Keratinocyte (primary cell): ENCODE data around the gene TTC39B. TPM values are rescaled to one million over a fixed set of nuclear protein-coding genes. Genes with fewer than 3 reads are reported as not detected.

Experiments
- DNase-seq: peaks from one replicate; pipeline ENCODE4 v3.0.0-alpha.2; 2011; ENCODE audit warnings: low read depth, missing footprints, low spot score
- FAIRE-seq: peaks from 2 replicates; lab custom pipeline; 2011; peaks lifted over from hg19 to GRCh38; lab: Jason Lieb, UNC
- H2AFZ ChIP-seq: 2 replicates; pipeline ENCODE4 v1.6.0; 2012; ENCODE audit warnings: low read length, control low read depth, inconsistent platforms; ENCODE audit not compliant: control insufficient read depth
- H3K27ac ChIP-seq: 2 replicates; pipeline ENCODE4 v1.5.1; 2011; ENCODE audit warnings: low read length; ENCODE audit not compliant: control insufficient read depth, insufficient read depth
- H3K27me3 ChIP-seq: 3 replicates; pipeline ENCODE4 v1.6.0; 2011; ENCODE audit warnings: low read length; ENCODE audit not compliant: control insufficient read depth, insufficient read depth; ENCODE audit errors: extremely low read depth
- H3K36me3 ChIP-seq, 2 experiments: 2 replicates in 1 of 2; 3 replicates in 1 of 2; pipeline ENCODE4 v1.5.1; 2011; ENCODE audit warnings: low read length in 2 of 2, mild to moderate bottlenecking in 1 of 2; ENCODE audit not compliant: control insufficient read depth in 2 of 2, insufficient read depth in 2 of 2; ENCODE audit errors: extremely low read depth in 1 of 2
- H3K4me1 ChIP-seq: 3 replicates; pipeline ENCODE4 v1.5.1; 2011; ENCODE audit warnings: low read length; ENCODE audit not compliant: control insufficient read depth, insufficient read depth; ENCODE audit errors: extremely low read depth
- H3K4me2 ChIP-seq: 3 replicates; pipeline ENCODE4 v1.6.0; 2011; ENCODE audit warnings: low read depth, low read length; ENCODE audit not compliant: control insufficient read depth, insufficient read depth; ENCODE audit errors: extremely low read depth
- H3K4me3 ChIP-seq, 3 experiments: fragments of 200-600 bp in 1 of 3; sonication (generic) in 1 of 3; 2 replicates in 2 of 3; 3 replicates in 1 of 3; pipeline ENCODE4 v1.5.1; 2011 to 2016; ENCODE audit warnings: low read length in 3 of 3, mild to moderate bottlenecking in 3 of 3, control low read depth in 2 of 3, inconsistent platforms in 1 of 3, low read depth in 1 of 3, mixed read lengths in 1 of 3, mixed run types in 1 of 3, moderate library complexity in 1 of 3; ENCODE audit not compliant: control insufficient read depth in 2 of 3, insufficient read depth in 2 of 3; ENCODE audit errors: extremely low read depth in 1 of 3
- H3K79me2 ChIP-seq: 2 replicates; pipeline ENCODE4 v1.6.0; 2012; ENCODE audit warnings: low read length; ENCODE audit not compliant: control insufficient read depth, insufficient read depth
- H3K9ac ChIP-seq: 3 replicates; pipeline ENCODE4 v1.6.0; 2011; ENCODE audit warnings: low read length; ENCODE audit not compliant: control insufficient read depth, insufficient read depth; ENCODE audit errors: extremely low read depth
- H3K9me1 ChIP-seq: 3 replicates; pipeline ENCODE4 v1.6.0; 2011; ENCODE audit warnings: low read length; ENCODE audit not compliant: control insufficient read depth, insufficient read depth; ENCODE audit errors: extremely low read depth
- H3K9me3 ChIP-seq: 2 replicates; pipeline ENCODE4 v1.5.1; 2012; ENCODE audit warnings: low read depth, low read length; ENCODE audit not compliant: control insufficient read depth
- H4K20me1 ChIP-seq: 3 replicates; pipeline ENCODE4 v1.6.0; 2011; ENCODE audit warnings: low read length; ENCODE audit not compliant: control insufficient read depth, insufficient read depth; ENCODE audit errors: extremely low read depth
- EZH2 ChIP-seq: IDR thresholded peaks from one replicate; pipeline ENCODE4 v1.6.1; 2012; ENCODE audit warnings: inconsistent platforms, mild to moderate bottlenecking, low read length, moderate library complexity
- dilution Hi-C: fragments of 300-500 bp; cut with MboI; formaldehyde crosslinking; loops from one replicate; pipeline ENCODE4 v1.7.0; 2020; ENCODE audit warnings: low sequenced_read_pairs; ENCODE audit not compliant: extremely low pct_ligation_motif_present
- polyA plus RNA-seq, 5 experiments: library from polyadenylated mRNA; depleted of rRNA in 3 of 5; stranded (reverse) in 3 of 5; stranded (forward) in 1 of 5; unstranded in 1 of 5; fragments of >200 nt; gene quantifications; 1 replicate in 1 of 5; 2 replicates in 3 of 5; 3 replicates in 1 of 5; pipeline versions ENCODE4 v1.2.1 to v1.2.3, GENCODE V29; 2011 to 2012; ENCODE audit warnings: missing spikeins in 2 of 5, low read depth in 1 of 5, low replicate concordance in 1 of 5
- TF ChIP-seq, protein P1 (sequence below), 3 experiments: IDR thresholded peaks in 1 of 3; conservative IDR thresholded peaks in 1 of 3; optimal IDR thresholded peaks in 1 of 3; 2 replicates in 2 of 3; 3 replicates in 1 of 3; pipeline versions ENCODE3 to v1.5.1; 2011; ENCODE audit warnings: low read length in 3 of 3, mild to moderate bottlenecking in 3 of 3, moderate library complexity in 2 of 3, control low read depth in 1 of 3, inconsistent platforms in 1 of 3; ENCODE audit not compliant: insufficient read depth in 2 of 3; ENCODE audit errors: extremely low read depth in 1 of 3

Gene TTC39B
- polyA plus RNA-seq, 1 donor (not counting 4 experiments of a cell fraction or from before 2014, with no cell fraction given) = 9.7 TPM

DNA sequence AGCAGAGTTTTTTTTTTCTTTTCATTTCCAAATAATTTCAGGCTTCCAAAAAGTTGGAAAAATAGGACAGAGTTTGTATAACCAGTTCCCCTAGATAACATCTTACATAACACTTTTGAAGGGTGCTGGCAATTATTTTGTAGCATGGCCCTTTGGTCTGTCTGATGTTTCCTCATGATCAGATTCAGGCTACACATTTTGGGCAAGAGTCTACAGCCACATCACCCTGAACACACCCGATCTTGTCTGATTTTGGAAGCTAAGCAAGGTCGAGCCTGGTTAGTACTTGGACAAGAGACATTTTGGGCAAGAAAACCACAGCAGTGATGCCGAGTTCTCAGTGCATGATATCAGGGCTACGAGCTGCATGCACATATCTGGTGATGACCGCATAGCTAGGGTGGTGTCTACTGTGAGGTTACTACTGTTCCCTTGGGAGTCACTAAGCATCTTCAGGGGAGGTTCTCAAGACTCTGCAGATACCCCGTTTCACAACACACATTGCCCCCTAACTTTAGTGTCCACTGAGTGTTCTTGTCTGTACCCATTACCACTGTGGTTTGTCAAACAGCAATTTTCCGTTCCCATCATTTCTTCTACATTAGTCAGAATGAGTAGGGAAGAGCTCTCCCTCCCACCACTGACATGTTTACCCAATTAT lies 86.2 kb downstream of the TTC39B start:
- Histone ChIP-seq H3K79me2 (no peaks in the 10 kb centered on the region), H3K4me3 (no peak overlapping the region), H2AFZ (no peak overlapping the region), H3K9me1 (no peaks in the 10 kb centered on the region), H3K36me3 (peaks cover 0 to 1% of the 10 kb centered on the region in 2 experiments), H3K27ac (no peak overlapping the region), H3K9ac (no peak overlapping the region), H3K4me1 (no peaks in the 10 kb centered on the region), H3K27me3 (no peaks in the 10 kb centered on the region), H4K20me1 (no peaks in the 10 kb centered on the region), H3K4me2 (no peak overlapping the region), H3K9me3 (no peaks in the 10 kb centered on the region)
- FAIRE-seq (no peak), DNase-seq (no peak)
- dilution Hi-C loops = no loop called here
- TF ChIP-seq EZH2 = no peak
- TF ChIP-seq, protein P1, sequence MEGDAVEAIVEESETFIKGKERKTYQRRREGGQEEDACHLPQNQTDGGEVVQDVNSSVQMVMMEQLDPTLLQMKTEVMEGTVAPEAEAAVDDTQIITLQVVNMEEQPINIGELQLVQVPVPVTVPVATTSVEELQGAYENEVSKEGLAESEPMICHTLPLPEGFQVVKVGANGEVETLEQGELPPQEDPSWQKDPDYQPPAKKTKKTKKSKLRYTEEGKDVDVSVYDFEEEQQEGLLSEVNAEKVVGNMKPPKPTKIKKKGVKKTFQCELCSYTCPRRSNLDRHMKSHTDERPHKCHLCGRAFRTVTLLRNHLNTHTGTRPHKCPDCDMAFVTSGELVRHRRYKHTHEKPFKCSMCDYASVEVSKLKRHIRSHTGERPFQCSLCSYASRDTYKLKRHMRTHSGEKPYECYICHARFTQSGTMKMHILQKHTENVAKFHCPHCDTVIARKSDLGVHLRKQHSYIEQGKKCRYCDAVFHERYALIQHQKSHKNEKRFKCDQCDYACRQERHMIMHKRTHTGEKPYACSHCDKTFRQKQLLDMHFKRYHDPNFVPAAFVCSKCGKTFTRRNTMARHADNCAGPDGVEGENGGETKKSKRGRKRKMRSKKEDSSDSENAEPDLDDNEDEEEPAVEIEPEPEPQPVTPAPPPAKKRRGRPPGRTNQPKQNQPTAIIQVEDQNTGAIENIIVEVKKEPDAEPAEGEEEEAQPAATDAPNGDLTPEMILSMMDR (optimal IDR thresholded peaks at IDR 0.05 in 1 of 3, IDR thresholded peaks at IDR 0.05 in 1 of 3, conservative IDR thresholded peaks at IDR 0.05 in 1 of 3; ENCODE audit: extremely low read depth in 1 of 3, insufficient read depth in 2 of 3, low read length in 3 of 3) = no peak

DNA sequence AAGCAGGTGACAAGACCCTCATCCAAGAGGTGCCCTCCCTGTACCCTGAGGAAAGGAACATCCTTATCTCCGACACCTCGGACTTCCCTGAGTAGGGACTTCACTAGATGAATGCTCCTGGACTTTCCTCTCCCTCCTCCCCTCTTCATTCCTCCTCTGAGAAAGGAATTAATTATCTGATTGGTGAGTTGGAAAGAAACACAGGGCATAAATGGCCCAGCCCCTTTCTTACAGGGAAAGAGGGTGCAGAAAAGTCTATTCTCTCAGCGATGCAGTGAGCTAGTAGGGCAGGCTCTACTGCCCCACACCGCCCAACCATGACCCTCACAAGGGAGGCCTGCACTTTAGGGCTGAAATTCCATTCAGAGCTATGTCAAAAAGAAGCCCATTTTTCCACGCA lies 87.5 kb downstream of the TTC39B start:
- no peak overlapping the region for H3K9ac ChIP-seq
- H3K79me2 ChIP-seq = no peaks in the 10 kb centered on the region
- no peaks in the 10 kb centered on the region for H3K4me1 ChIP-seq
- no peaks in the 10 kb centered on the region for H3K27me3 ChIP-seq
- H3K27ac ChIP-seq = no peak overlapping the region
- no peak overlapping the region for H3K4me2 ChIP-seq
- H3K36me3 ChIP-seq = no peaks in the 10 kb centered on the region
- dilution Hi-C loops = no loop called here
- no peaks in the 10 kb centered on the region for H4K20me1 ChIP-seq
- FAIRE-seq (no peak), DNase-seq (no peak)
- no peak overlapping the region for H3K4me3 ChIP-seq
- TF ChIP-seq EZH2 = no peak
- TF ChIP-seq, protein P1 (optimal IDR thresholded peaks at IDR 0.05 in 1 of 3, IDR thresholded peaks at IDR 0.05 in 1 of 3, conservative IDR thresholded peaks at IDR 0.05 in 1 of 3; ENCODE audit: extremely low read depth in 1 of 3, insufficient read depth in 2 of 3, low read length in 3 of 3) = no peak
- no peak overlapping the region for H2AFZ ChIP-seq
- H3K9me3 ChIP-seq = no peaks in the 10 kb centered on the region
- no peaks in the 10 kb centered on the region for H3K9me1 ChIP-seq
